Measurements from ENCODE around the gene HNF1A. TPM values are rescaled to one million over a fixed set of nuclear protein-coding genes. Genes with fewer than 3 reads are reported as not detected.

HNF1A gene
- total RNA-seq, 1 experiment from 2014 or later = not detected

GRCh38 chr12:121008347-121009098, 30.2 kb downstream of the HNF1A start:
- no peak for DNase-seq (ENCODE audit: low read depth)

- DNase-seq (ENCODE audit: low read depth) = peak; percentile 33
These were observed 31.4 kb downstream of the HNF1A start for GRCh38 chr12:121009741-121010140.

- DNase-seq (ENCODE audit: low read depth) = no peak
These were observed 32.5 kb downstream of the HNF1A start for GRCh38 chr12:121010860-121011259.

GRCh38 chr12:121011820-121012219, 33.5 kb downstream of the HNF1A start:
- DNase-seq (ENCODE audit: low read depth) = no peak

- DNase-seq (ENCODE audit: low read depth) = no peak
These were observed 35.4 kb downstream of the HNF1A start for GRCh38 chr12:121013715-121014114.

GRCh38 chr12:121015825-121016766, 37.8 kb downstream of the HNF1A start, which contains the start of gene C12orf43:
C12orf43 (minus strand) TSS chr12:121016487; CDS start chr12:121016474, 13 bp downstream.
- peak; percentile 80 for DNase-seq (ENCODE audit: low read depth)

GRCh38 chr12:121017966-121018491, 39.7 kb downstream of the HNF1A start:
- DNase-seq (ENCODE audit: low read depth) = no peak

- DNase-seq (ENCODE audit: low read depth) = no peak
These were observed 40.7 kb downstream of the HNF1A start for GRCh38 chr12:121018860-121019617.

GRCh38 chr12:121021754-121022153, 43.4 kb downstream of the HNF1A start:
- DNase-seq (ENCODE audit: low read depth) = no peak

- DNase-seq (ENCODE audit: low read depth) = no peak
These were observed 44.4 kb downstream of the HNF1A start for GRCh38 chr12:121022713-121023112.

- no peak for DNase-seq (ENCODE audit: low read depth)
These were observed 45.5 kb downstream of the HNF1A start for GRCh38 chr12:121023799-121024198.

- no peak for DNase-seq (ENCODE audit: low read depth)
These were observed 47.3 kb downstream of the HNF1A start for GRCh38 chr12:121025442-121026226.

- DNase-seq (ENCODE audit: low read depth) = no peak
These were observed 48.1 kb downstream of the HNF1A start for GRCh38 chr12:121026274-121027045.

- no peak for DNase-seq (ENCODE audit: low read depth)
These were observed 52.4 kb downstream of the HNF1A start for GRCh38 chr12:121030576-121031212.

GRCh38 chr12:121033625-121034349, 55.4 kb downstream of the HNF1A start:
- DNase-seq (ENCODE audit: low read depth) = peak; percentile 97

GRCh38 chr12:121034616-121035305, 56.4 kb downstream of the HNF1A start:
- peak; percentile 20 for DNase-seq (ENCODE audit: low read depth)

GRCh38 chr12:121036810-121037326, 58.5 kb downstream of the HNF1A start:
- DNase-seq (ENCODE audit: low read depth) = peak; percentile 87

Data from HT1080 (cell line).